GM12801 (cell line): ENCODE measurements around the gene PCGF3.

Experiments
- TF ChIP-seq, protein P1 (sequence below): IDR thresholded peaks from one replicate; pipeline ENCODE4 v1.5.1; 2011; ENCODE audit warnings: control low read depth; ENCODE audit not compliant: insufficient read length; ENCODE audit errors: extremely low read depth

The PCGF3 gene

GRCh38 chr4:787561-787981, 81.9 kb downstream of the PCGF3 start:
- TF ChIP-seq, protein P1, sequence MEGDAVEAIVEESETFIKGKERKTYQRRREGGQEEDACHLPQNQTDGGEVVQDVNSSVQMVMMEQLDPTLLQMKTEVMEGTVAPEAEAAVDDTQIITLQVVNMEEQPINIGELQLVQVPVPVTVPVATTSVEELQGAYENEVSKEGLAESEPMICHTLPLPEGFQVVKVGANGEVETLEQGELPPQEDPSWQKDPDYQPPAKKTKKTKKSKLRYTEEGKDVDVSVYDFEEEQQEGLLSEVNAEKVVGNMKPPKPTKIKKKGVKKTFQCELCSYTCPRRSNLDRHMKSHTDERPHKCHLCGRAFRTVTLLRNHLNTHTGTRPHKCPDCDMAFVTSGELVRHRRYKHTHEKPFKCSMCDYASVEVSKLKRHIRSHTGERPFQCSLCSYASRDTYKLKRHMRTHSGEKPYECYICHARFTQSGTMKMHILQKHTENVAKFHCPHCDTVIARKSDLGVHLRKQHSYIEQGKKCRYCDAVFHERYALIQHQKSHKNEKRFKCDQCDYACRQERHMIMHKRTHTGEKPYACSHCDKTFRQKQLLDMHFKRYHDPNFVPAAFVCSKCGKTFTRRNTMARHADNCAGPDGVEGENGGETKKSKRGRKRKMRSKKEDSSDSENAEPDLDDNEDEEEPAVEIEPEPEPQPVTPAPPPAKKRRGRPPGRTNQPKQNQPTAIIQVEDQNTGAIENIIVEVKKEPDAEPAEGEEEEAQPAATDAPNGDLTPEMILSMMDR, result no peak

GRCh38 chr4:788006-788635, 82.5 kb downstream of the PCGF3 start:
- TF ChIP-seq, protein P1, result no peak

DNA sequence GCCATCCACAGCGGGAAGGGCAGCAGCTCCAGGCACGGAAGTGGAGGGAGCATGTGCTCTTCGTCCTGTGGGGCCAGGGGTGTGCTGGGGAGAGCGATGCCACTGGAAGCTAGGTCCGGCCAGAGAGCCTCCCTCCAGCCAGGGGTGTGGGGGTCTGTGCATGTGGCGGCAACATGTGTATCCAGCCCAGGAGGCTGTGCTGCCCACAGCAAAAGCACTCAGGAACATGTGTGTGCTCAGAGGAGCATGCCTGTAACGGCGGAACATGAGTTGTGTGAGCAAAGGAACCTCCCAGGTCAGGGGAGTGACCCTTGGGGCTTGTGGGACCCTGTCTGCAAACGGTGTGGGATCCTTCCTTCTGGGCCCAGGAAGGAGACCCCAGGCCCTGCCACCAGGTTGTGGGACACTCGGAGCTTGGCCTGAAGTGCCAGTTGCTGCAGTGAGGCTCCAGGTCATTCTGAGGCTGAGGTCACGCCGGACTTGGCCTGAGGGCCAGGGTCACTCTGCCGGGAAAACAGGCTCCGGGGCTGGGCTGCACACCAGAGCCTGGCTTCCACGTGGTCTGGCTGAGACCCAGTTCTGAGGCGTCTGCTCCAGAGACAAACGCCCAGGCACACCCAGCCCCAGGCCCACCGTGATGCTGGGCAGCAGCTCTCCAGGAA, 83.1 kb downstream of the PCGF3 start:
- TF ChIP-seq, protein P1, result no peak

DNA sequence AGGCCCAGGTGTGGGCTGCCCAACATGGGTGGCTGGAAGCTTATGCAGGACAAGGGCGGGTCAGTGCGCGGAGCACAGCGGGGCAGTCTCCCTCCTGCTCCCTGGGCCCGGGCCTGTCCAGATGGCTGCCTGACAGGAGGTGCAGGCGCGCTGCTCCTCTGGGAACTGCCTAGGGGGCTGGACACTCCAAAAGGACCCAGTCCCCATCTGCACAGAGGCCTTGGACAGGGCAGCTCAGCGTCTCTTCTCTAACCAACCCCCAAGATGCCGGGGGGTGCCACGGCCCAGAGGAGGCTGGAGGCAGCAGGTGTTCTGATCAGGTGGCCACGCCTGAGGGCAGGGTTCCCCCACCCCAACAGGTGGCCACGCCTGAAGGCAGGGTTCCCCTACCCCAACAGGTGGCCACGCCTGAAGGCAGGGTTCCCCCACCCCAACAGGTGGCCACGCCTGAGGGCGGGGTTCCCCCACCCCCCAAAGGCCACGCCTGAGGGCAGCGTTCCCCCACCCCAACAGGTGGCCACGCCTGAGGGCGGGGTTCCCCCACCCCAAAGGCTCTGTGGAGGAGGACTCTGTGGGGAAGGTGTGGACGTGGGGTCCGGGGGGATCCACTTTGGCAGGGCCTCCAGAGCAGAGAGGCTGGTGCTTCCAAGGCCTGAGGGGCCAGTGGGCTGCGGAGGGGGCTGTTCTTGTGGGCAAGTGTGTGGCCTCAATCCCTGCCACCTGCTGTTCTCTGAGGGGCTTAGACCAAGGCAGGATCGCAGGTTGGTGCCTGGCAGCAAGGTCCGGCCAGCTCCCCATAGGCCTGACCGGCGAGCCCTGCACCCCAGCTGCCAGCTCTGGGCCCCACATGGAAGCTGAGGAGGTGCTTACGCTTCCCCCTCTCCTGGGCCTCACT, 84.2 kb downstream of the PCGF3 start:
- TF ChIP-seq, protein P1, result no peak

GRCh38 chr4:790466-790820, 84.8 kb downstream of the PCGF3 start:
- TF ChIP-seq, protein P1, result no peak

DNA sequence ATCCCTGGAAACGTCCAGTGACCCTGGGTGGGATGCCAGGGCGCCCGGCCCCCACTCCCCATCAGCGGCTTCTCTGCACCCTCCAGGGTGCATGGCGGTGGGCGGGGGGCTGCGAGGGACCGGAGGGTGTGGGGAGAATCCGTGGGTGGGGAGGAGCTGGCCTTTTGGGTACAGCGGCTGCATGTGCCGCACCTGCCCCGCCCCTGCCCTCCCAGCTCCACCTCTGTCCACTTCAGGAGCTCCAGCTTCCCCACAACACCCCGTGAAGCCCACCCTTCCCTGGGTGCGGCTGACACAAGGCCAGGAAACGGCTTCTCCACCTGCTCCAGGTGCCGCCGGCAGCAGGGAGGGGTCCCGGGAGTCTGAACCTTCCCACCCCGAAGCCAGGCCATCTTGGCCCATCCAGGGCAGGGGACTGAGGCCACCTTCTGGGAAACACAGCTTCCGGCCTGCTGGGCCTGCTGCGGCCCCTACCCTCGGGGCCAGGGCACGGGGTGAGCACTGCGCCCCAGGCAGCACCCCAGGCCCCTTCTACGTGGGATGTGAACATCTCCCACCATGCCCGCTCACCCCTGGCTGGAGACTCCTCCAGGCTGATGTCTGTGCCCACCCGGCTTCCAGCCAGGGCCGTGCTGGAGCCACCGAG, 85.7 kb downstream of the PCGF3 start:
- TF ChIP-seq, protein P1, result no peak
